HepG2 (cell line): ENCODE data around the gene FAM163B.

Source experiments
- ZNF7 ChIP-seq: IDR thresholded peaks from 2 replicates; pipeline ENCODE4 v1.6.1; 2016; ENCODE audit warnings: missing biosample characterization, missing genetic modification reagents
- TF ChIP-seq, protein P1 (sequence below): sonication (generic); formaldehyde crosslinking; IDR thresholded peaks from 2 replicates; pipeline ENCODE4 v1.5.0; 2020; ENCODE audit warnings: mild to moderate bottlenecking, missing genetic modification reagents, moderate library complexity

DNA sequence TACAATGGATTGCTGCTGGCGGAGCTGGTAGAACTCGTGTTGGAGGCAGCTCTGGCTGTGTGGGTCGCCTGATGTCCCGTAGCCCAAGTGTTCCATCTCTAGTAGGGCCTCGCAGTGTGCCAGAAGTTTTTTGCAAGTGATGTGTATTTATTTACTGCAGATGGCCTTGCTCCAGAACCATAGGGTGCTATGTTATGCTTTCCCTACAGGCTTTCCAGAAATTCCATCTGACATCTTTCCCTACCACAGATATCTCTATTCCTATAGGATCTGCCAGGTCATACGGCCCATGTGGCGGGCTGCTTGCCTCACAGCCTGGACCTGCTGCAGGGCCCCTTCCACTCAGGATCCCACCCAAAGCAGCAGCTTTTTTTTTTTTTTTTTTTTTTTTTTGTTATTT lies 57.7 kb downstream of the FAM163B start:
- no peak for TF ChIP-seq ZNF7
- TF ChIP-seq, protein P1, sequence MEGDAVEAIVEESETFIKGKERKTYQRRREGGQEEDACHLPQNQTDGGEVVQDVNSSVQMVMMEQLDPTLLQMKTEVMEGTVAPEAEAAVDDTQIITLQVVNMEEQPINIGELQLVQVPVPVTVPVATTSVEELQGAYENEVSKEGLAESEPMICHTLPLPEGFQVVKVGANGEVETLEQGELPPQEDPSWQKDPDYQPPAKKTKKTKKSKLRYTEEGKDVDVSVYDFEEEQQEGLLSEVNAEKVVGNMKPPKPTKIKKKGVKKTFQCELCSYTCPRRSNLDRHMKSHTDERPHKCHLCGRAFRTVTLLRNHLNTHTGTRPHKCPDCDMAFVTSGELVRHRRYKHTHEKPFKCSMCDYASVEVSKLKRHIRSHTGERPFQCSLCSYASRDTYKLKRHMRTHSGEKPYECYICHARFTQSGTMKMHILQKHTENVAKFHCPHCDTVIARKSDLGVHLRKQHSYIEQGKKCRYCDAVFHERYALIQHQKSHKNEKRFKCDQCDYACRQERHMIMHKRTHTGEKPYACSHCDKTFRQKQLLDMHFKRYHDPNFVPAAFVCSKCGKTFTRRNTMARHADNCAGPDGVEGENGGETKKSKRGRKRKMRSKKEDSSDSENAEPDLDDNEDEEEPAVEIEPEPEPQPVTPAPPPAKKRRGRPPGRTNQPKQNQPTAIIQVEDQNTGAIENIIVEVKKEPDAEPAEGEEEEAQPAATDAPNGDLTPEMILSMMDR, result no peak
